HEK293T (cell line): Measurements from ENCODE around the gene BOC.

ENCODE experiments used
- CTCF ChIA-PET: fragments of 350-600 bp; formaldehyde crosslinking; extraction: SDS; loops from one replicate; lab custom pipeline; 2021; ENCODE audit warnings: antibody characterized with exemption, inconsistent platforms; lab: Yijun Ruan, JAX
- POLR2A ChIA-PET: fragments of 350-600 bp; formaldehyde crosslinking; extraction: SDS; loops from one replicate; lab custom pipeline; 2020; ENCODE audit warnings: antibody characterized with exemption, inconsistent platforms; lab: Yijun Ruan, JAX
- DNase-seq: peaks from one replicate; pipeline ENCODE4 v3.0.0; 2012; ENCODE audit warnings: mixed read lengths; ENCODE audit errors: extremely low spot score
- ARNT ChIP-seq: fragments of 450-650 bp; IDR thresholded peaks from 2 replicates; pipeline ENCODE4 v1.6.1; 2017; ENCODE audit warnings: mild to moderate bottlenecking
- BHLHE40 ChIP-seq: fragments of 450-650 bp; IDR thresholded peaks from 2 replicates; pipeline ENCODE4 v1.6.1; 2016; ENCODE audit warnings: mild to moderate bottlenecking, moderate library complexity, borderline replicate concordance
- CTBP1 ChIP-seq: fragments of 450-650 bp; IDR thresholded peaks from 2 replicates; pipeline ENCODE4 v1.6.1; 2016; ENCODE audit warnings: borderline replicate concordance
- ELF4 ChIP-seq: fragments of 450-650 bp; IDR thresholded peaks from 2 replicates; pipeline ENCODE4 v1.6.1; 2017; ENCODE audit warnings: antibody characterized with exemption
- FOXA1 ChIP-seq: fragments of 450-650 bp; IDR thresholded peaks from 2 replicates; pipeline ENCODE4 v1.6.1; 2016; ENCODE audit warnings: mild to moderate bottlenecking
- FOXK2 ChIP-seq: fragments of 450-650 bp; IDR thresholded peaks from 2 replicates; pipeline ENCODE4 v1.6.1; 2016; ENCODE audit warnings: mild to moderate bottlenecking
- FOXM1 ChIP-seq: fragments of 450-650 bp; IDR thresholded peaks from 2 replicates; pipeline ENCODE4 v1.6.1; 2017; ENCODE audit warnings: mild to moderate bottlenecking, borderline replicate concordance
- HDGF ChIP-seq: fragments of 450-650 bp; IDR thresholded peaks from 2 replicates; pipeline ENCODE4 v1.6.1; 2017; ENCODE audit warnings: antibody characterized with exemption, borderline replicate concordance
- L3MBTL2 ChIP-seq: fragments of 450-650 bp; conservative IDR thresholded peaks from 2 replicates; pipeline ENCODE4 v1.6.1; 2016; ENCODE audit warnings: mild to moderate bottlenecking
- LEF1 ChIP-seq: fragments of 450-650 bp; IDR thresholded peaks from 2 replicates; pipeline ENCODE4 v1.6.1; 2017; ENCODE audit warnings: mild to moderate bottlenecking, borderline replicate concordance
- NFRKB ChIP-seq: fragments of 450-650 bp; IDR thresholded peaks from 2 replicates; pipeline ENCODE4 v1.6.1; 2016; ENCODE audit warnings: mild to moderate bottlenecking, moderate library complexity
- SP1 ChIP-seq: fragments of 450-650 bp; IDR thresholded peaks from 2 replicates; pipeline ENCODE4 v1.6.1; 2017
- SUZ12 ChIP-seq: fragments of 450-650 bp; IDR thresholded peaks from 2 replicates; pipeline ENCODE4 v1.6.1; 2016; ENCODE audit warnings: mild to moderate bottlenecking
- TARDBP ChIP-seq: fragments of 450-650 bp; IDR thresholded peaks from 2 replicates; pipeline ENCODE4 v1.6.1; 2016
- ZNF384 ChIP-seq: fragments of 450-650 bp; IDR thresholded peaks from 2 replicates; pipeline ENCODE4 v1.6.1; 2016
- TF ChIP-seq, protein P1 (sequence below): fragments of 450-650 bp; IDR thresholded peaks from 2 replicates; pipeline ENCODE4 v1.6.1; 2016

Gene BOC

DNA sequence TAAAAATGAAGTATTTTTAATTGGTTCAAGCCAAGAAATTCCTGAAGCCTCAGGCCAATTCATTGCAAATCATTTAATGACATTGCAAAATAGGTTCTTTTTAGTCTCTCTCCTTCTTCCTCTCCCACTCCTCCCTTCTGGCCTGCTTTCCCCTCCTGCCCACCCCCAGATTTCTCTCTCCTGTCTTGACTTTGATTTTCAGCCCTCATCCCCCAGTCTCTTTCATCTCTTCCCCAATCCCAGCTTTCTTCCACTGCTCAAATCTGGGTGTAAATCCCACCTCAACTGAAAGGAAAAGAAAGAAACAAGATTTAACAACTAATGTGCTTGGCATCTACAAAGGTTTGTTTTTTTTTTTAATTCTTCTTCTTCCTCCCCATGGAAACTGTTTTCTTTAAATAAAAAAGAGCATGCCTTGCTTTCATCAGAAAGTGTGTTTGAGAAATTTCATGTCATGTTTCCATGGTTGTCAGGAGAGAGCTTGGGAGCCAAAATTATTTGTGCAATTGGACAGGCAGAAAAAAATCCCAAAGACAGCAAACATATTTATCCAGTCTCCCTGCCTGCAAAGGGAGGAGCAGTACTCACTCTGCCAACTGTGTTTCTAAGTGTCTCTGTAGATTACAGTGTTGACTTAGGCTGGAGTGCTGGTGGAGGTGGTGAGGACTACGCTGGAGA is 50.4 kb downstream of the BOC start:
- CTCF ChIA-PET = no interaction called here
- TF ChIP-seq, protein P1, sequence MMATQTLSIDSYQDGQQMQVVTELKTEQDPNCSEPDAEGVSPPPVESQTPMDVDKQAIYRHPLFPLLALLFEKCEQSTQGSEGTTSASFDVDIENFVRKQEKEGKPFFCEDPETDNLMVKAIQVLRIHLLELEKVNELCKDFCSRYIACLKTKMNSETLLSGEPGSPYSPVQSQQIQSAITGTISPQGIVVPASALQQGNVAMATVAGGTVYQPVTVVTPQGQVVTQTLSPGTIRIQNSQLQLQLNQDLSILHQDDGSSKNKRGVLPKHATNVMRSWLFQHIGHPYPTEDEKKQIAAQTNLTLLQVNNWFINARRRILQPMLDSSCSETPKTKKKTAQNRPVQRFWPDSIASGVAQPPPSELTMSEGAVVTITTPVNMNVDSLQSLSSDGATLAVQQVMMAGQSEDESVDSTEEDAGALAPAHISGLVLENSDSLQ = no peak
- TF ChIP-seq NFRKB = no peak
- no peak for TF ChIP-seq ELF4
- TF ChIP-seq ARNT = no peak
- TF ChIP-seq SUZ12 = no peak
- TF ChIP-seq FOXK2 = no peak
- TF ChIP-seq SP1 = no peak
- no peak for TF ChIP-seq L3MBTL2
- TF ChIP-seq ZNF384 = no peak
- TF ChIP-seq LEF1 = no peak
- no peak for TF ChIP-seq BHLHE40
- POLR2A ChIA-PET = no interaction called here
- DNase-seq = no peak

- CTCF ChIA-PET = no interaction called here
- POLR2A ChIA-PET = no interaction called here
- no peak for DNase-seq
- no peak for TF ChIP-seq CTBP1
- TF ChIP-seq NFRKB = no peak
- no peak for TF ChIP-seq ARNT
- TF ChIP-seq, protein P1 = no peak
- TF ChIP-seq LEF1 = no peak
- no peak for TF ChIP-seq FOXK2
- no peak for TF ChIP-seq ZNF384
- TF ChIP-seq ELF4 = no peak
- TF ChIP-seq HDGF = no peak
- no peak for TF ChIP-seq L3MBTL2
- no peak for TF ChIP-seq SUZ12
- TF ChIP-seq TARDBP = no peak
- TF ChIP-seq SP1 = no peak
- no peak for TF ChIP-seq FOXM1
- no peak for TF ChIP-seq BHLHE40
- no peak for TF ChIP-seq FOXA1
These were observed 50.9 kb downstream of the BOC start for GRCh38 chr3:113262304-113262665.

GRCh38 chr3:113263020-113263419 is 51.7 kb downstream of the BOC start:
- POLR2A ChIA-PET = no interaction called here
- CTCF ChIA-PET = interaction anchor here (1.1 kb wide), 1 partner anchor 25 kb away, joined by 4 read pairs; no protein-coding TSS in a partner anchor
- no peak for DNase-seq
- no peak for TF ChIP-seq NFRKB
- TF ChIP-seq CTBP1 = no peak
- TF ChIP-seq LEF1 = no peak
- no peak for TF ChIP-seq ARNT

DNA sequence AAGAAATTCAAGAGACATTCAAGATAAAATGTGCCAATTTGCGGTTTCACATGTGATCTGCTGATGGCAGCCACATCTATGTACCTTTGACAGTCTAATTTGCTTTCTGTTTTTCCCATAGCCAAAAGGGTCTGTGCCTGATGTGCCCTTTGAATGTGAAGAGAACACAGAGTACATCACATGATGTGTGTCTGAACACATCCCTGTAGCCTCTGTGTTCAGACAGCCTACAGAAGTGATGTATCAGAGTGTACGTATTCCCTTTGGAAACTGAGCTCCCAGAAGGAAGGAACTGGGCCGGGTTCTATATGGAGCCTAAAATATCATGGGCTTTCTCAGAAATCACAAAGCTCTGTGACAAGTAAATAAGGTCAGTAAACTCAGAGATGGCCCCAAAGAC is 52.4 kb downstream of the BOC start:
- POLR2A ChIA-PET = interaction anchor here (1.5 kb wide), 1 partner anchor 11 kb away, joined by 4 read pairs; no protein-coding TSS in a partner anchor
- TF ChIP-seq CTBP1 = no peak
- no peak for TF ChIP-seq L3MBTL2
- no peak for TF ChIP-seq TARDBP
- TF ChIP-seq BHLHE40 = no peak
- TF ChIP-seq FOXK2 = no peak
- no peak for TF ChIP-seq HDGF
- no peak for TF ChIP-seq LEF1
- TF ChIP-seq SP1 = no peak
- no peak for TF ChIP-seq NFRKB
- no peak for TF ChIP-seq ZNF384
- TF ChIP-seq SUZ12 = no peak
- no peak for TF ChIP-seq FOXA1
- CTCF ChIA-PET = interaction anchor here (0.8 to 1.5 kb wide), 4 partner anchors 25 to 175 kb away, joined by 3 to 4 read pairs (median 4); no protein-coding TSS in a partner anchor
- no peak for DNase-seq

- DNase-seq = no peak
- TF ChIP-seq HDGF (no peak), LEF1 (no peak), L3MBTL2 (no peak), SP1 (no peak), FOXM1 (no peak), CTBP1 (no peak), ARNT (no peak), SUZ12 (no peak), NFRKB (no peak), ELF4 (no peak), FOXA1 (no peak), TARDBP (no peak), BHLHE40 (no peak), FOXK2 (no peak), ZNF384 (no peak)
- TF ChIP-seq, protein P1 = no peak
- POLR2A ChIA-PET = interaction anchor here (0.9 to 1.5 kb wide), 3 partner anchors 8 to 53 kb away, joined by 3 to 4 read pairs (median 3); partner anchors contain the start of gene BOC
- CTCF ChIA-PET = interaction anchor here (0.5 to 1.5 kb wide), 4 partner anchors 9 to 176 kb away, joined by 3 to 4 read pairs (median 3); no protein-coding TSS in a partner anchor
These were observed 53.1 kb downstream of the BOC start for GRCh38 chr3:113264283-113265131.
